Psoas muscle (tissue), 8 donors: ENCODE measurements around the gene TPSAB1. TPM values are rescaled to one million over a fixed set of nuclear protein-coding genes. Genes with fewer than 3 reads are reported as not detected.
A peak's percentile ranks its signal among the peaks of the same experiment; 100 is the strongest.
"Not testable (repeated sequence)": the region's sequence is repeated elsewhere in the genome, so short reads cannot be mapped to it uniquely, and the experiment has no call there.

Experiments used
- ATAC-seq, 4 donors: fragments of 200-7000 bp; cut with Tn5 transposase; one replicate each; pipeline ENCODE4 v1.9.1; 2020; ENCODE audit warnings: moderate library complexity in 3 of 4, mild to moderate bottlenecking in 2 of 4
- DNase-seq, 2 donors: peaks; one replicate each; pipeline ENCODE4 v3.0.0-alpha.2; 2020
- H3K27ac ChIP-seq: fragments of 200-600 bp; one replicate; pipeline ENCODE4 v1.8.0; 2022
- H3K27me3 ChIP-seq, 3 donors: fragments of 200-600 bp in 1 of 3; one replicate each; pipeline versions ENCODE4 v1.6.1 to v1.8.0; 2013 to 2022; ENCODE audit warnings: low read length in 2 of 3, mild to moderate bottlenecking in 2 of 3, moderate library complexity in 1 of 3; ENCODE audit not compliant: insufficient read depth in 3 of 3
- H3K36me3 ChIP-seq, 2 donors: fragments of 200-600 bp in 1 of 2; one replicate each; pipeline versions ENCODE4 v1.6.1 to v1.8.0; 2013 to 2022; ENCODE audit warnings: low read depth in 1 of 2, mild to moderate bottlenecking in 1 of 2, moderate library complexity in 1 of 2; ENCODE audit not compliant: insufficient read depth in 1 of 2
- H3K4me1 ChIP-seq: fragments of 200-600 bp; one replicate; pipeline ENCODE4 v1.8.0; 2022
- H3K4me3 ChIP-seq: fragments of 200-600 bp; one replicate; pipeline ENCODE4 v1.8.0; 2022; ENCODE audit warnings: mild to moderate bottlenecking
- H3K9me3 ChIP-seq: fragments of 200-600 bp; one replicate; pipeline ENCODE4 v1.8.0; 2022
- WGBS, 3 donors: extraction: QIAGEN DNeasy Blood & Tissue Kit; methylation state at CpG; one replicate each; pipeline versions ENCODE4 v1.1.6 to v1.1.7; 2013; 5-methylcytosine and 5-hydroxymethylcytosine counted together
- intact Hi-C, 2 donors: fragments of 100-400 bp; cut with DNase I; formaldehyde crosslinking; loops; one replicate each; pipeline versions ENCODE4 v1.11.0 to v1.14.2; 2022
- polyA plus RNA-seq, 3 donors: library from polyadenylated mRNA; stranded (reverse); fragments of 200-250 nt; gene quantifications; one replicate each; pipeline ENCODE4 v1.2.3, GENCODE V29; 2013
- total RNA-seq, 4 donors: library from RNA; stranded (reverse); fragmentation: NEBNext Ultra II Directional in 2 of 4; extraction: Animal tissue kit (Norgen Biotek cat#: 25700) in 2 of 4; gene quantifications; one replicate each; pipeline versions ENCODE4 v1.2.1 to v1.2.4, GENCODE V29; 2021 to 2023
- TF ChIP-seq, protein P1 (sequence below): fragments of 200-600 bp; IDR thresholded peaks from one replicate; pipeline ENCODE4 v1.8.0; 2022; ENCODE audit warnings: antibody characterized with exemption
- donor health status: healthy with polysubstance abuse.
- donor health status: DM: no; HTN: no; CAD: no; lungs with moderate emphysema.
- donor health status: Bipolar disorder and iron deficiency.
- donor health status: healthy.
- donor health status: DM: yes; HTN: yes; CAD: no.
- donor health status: DM: no; HTN: no; CAD: no.
- donor health status: DM: no; HTN: no; CAD: no.
- donor health status: DM: yes; HTN: yes; CAD: no.

The TPSAB1 gene
- total and polyA plus RNA-seq, 7 donors, result 1.3 to 8.9 (median 4.0) TPM

DNA sequence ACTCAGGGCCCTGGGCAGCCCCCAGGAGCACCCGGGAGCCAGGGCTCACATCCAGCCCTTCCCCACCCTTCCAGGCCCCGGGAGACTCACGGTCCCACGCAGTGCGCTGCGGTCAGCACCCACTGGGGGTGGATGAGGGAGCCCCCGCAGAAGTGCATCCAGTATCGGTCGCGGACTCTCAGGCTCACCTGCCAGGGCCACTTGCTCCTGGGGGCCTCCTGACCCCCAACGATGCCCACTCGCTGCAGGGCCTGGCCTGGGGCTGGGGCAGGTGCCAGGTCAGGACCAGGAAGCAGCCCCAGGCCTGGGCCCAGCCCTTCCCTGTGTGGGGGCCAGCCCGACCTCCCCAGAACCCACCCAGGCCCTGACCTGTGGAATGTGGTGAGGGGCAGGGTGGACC lies 11.0 kb upstream of the TPSAB1 start:
- H3K4me3 ChIP-seq, H3K36me3 ChIP-seq, H3K27me3 ChIP-seq, intact Hi-C loops, H3K27ac ChIP-seq, H3K9me3 ChIP-seq, DNase-seq, H3K4me1 ChIP-seq, ATAC-seq: not testable (repeated sequence)
- WGBS, 3 donors, result 78 to 91% (median 85%) methylated on average over 6 to 12 of the region's 13 CpGs

DNA sequence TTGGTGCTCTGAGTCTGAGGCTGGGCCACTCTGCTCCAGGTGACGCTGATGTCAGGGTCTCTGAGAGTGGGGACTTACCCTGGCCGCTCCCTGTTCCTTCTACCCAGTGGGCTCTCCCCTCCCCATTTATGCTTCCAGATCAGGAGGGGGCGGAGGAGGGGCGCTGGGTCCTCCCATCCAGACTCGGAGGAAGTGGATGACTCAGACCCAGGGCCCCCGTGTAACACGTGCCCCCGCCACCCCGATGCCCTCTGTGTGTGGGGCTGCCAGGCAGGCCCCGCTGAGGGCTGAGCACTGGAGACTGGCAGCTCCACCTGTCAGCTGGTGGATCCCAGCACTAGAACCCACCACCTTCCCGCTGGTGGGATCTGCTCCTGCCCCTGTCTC lies 10.4 kb upstream of the TPSAB1 start, which contains the start of gene TPSB2:
Gene TPSB2, minus strand, starts transcription at position 101 of the 387 bp plus-strand sequence. CDS start 233 bp downstream, outside the sequence.
- H3K27ac ChIP-seq, H3K4me1 ChIP-seq, ATAC-seq, intact Hi-C loops, H3K9me3 ChIP-seq, H3K36me3 ChIP-seq, H3K4me3 ChIP-seq, H3K27me3 ChIP-seq, DNase-seq: not testable (repeated sequence)
- 65% methylated on average over 5 of the region's 11 CpGs; no CpG with 5 or more reads in 2 of the 3 donors for WGBS, 3 donors

DNA sequence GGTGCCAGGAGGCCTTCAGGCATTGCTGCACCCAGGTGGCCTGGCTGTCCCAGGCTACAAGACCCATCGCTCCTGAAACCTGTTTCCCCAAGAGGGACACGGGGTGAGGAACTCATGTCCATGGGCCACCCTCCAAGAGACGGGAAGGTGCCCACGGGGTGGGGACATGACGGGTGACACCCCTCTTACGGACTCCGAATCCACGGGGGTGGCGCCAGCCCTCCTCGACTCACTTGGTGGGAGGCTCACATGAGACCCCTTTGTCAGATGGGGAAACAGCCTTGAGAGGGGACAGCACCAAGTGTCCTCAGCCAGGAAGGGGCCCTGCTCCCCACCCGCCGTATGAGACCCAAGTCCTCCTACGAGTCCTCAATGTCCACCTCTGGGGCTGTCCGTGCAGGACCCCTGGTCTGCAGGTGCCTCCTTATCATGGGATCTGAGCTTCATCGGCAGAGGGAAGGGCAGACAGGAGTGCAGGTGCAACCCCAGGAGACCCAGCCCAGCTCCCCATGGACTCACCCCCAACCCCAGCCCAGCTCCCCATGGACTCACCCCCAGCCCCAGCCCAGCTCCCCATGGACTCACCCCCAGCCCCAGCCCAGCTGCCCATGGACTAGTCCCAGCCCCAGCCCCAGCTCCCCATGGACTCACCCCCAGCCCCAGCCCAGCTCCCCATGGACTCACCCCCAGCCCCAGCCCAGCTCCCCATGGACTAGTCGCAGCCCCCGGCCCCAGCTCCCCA lies 9.9 kb upstream of the TPSAB1 start:
- DNase-seq, result peak in 1 of 2 donors; percentile 11
- H3K36me3 ChIP-seq, H3K4me3 ChIP-seq, H3K9me3 ChIP-seq, H3K27ac ChIP-seq, H3K4me1 ChIP-seq, intact Hi-C loops, ATAC-seq, H3K27me3 ChIP-seq: not testable (repeated sequence)
- 73 to 81% (median 75%) methylated on average over 14 to 17 of the region's 17 CpGs for WGBS, 3 donors

DNA sequence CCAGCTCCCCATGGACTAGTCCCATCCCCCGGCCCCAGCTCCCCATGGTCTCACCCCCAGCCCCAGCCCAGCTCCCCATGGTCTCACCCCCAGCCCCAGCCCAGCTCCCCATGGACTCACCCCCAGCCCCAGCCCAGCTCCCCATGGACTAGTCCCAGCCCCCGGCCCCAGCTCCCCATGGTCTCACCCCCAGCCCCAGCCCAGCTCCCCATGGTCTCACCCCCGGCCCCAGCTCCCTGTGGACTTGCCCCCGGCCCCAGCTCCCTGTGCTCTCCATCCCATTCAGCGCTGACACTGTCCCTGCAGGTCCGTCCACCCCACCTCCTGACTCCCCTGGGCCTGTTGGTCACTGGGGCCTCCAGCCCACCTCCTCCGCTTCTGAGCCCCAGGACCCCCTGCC lies 9.2 kb upstream of the TPSAB1 start:
- H3K27ac ChIP-seq, H3K4me1 ChIP-seq, ATAC-seq, H3K36me3 ChIP-seq, H3K4me3 ChIP-seq, intact Hi-C loops, H3K27me3 ChIP-seq, H3K9me3 ChIP-seq: not testable (repeated sequence)
- peak; percentile 5 to 34 for DNase-seq
- 73 to 85% (median 78%) methylated on average over 6 to 7 of the region's 7 CpGs for WGBS, 3 donors

DNA sequence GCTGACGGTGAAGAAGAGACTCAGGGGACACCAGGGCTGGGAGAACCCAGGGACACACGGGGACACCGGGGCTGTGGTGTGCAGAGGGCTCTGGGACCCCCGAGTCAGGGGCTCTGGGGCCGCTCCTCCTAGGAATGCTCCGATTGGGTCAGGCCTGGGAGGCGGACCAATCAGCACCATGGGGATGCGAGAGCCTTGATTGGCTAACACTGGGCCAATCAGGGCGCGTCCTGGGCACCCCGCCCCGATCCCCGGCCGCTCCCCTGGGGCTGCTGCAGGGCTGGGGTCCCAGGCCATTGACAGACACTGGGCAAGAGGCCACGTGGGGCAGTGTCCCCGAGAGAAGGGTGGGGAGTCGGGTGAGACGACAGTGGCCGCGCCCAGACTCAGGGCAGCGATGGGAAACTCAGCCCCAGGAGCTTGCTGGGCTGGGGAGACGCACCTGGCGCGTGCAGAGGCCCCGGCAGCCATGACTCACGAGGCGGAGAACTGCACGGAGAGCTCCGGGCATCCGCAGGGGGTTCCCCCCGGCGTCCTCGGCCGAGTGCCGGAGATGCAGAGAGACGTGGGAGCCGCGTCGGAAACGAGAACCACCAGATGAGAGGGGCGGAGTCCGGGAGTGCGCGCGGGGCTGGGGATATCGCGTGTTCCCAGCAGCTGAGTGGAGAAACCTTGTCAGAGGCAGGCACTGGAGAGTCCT lies 8.3 kb upstream of the TPSAB1 start:
- H3K4me3 ChIP-seq, H3K9me3 ChIP-seq, intact Hi-C loops, H3K4me1 ChIP-seq, DNase-seq, H3K36me3 ChIP-seq, H3K27me3 ChIP-seq, H3K27ac ChIP-seq: not testable (repeated sequence)
- WGBS, 3 donors, result no CpG with 5 or more reads among the region's 47 CpGs
- ATAC-seq, result peak in 3 of 4 donors; percentile 32 to 45 (median 37)

DNA sequence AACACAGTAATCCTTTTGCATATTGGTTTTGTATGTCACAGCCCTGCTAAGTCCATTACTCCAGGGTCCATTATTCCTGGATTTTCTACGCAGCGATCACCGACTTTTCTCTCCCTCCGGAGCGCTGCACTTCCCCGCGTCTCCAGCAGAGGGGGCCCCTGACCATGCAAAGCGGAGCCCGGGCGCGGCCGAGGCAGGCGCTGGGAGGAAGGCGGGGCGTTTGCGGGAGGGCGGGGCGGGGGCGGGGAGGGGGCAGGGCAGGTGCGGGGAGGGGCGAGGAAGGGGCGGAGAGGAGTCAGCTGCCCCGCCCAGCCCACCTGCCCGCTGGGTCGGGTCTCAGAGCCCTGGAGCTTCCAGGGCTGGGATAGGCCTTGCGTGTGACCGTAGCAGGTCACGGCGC lies 3.8 kb upstream of the TPSAB1 start:
- H3K4me1 ChIP-seq, DNase-seq, H3K27ac ChIP-seq, H3K4me3 ChIP-seq, H3K27me3 ChIP-seq, intact Hi-C loops, H3K9me3 ChIP-seq, H3K36me3 ChIP-seq: not testable (repeated sequence)
- no CpG with 5 or more reads among the region's 29 CpGs for WGBS, 3 donors
- peak; percentile 74 to 85 (median 80) for ATAC-seq

DNA sequence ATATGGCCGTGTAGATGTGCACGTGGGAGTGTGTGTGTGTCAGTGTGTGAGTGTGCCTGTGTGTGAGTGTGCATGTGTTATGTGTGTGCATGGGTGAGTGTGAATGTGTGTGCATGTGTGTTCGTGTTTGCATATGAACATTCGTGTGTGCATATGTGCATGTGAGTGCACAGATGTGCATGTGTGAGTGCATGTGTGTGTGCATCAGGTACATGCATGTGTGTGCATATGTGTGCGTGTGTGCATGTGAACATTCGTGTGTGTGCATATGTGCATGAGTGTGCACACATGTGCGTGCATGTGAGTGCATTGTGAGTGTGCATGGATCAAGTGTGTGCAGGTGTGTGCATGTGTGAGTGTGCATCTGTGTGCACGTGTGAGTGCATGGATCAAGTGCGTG lies 2.5 kb upstream of the TPSAB1 start:
- 77 to 86% (median 80%) methylated on average over 9 of the region's 9 CpGs for WGBS, 3 donors
- no peaks in the 10 kb centered on the region for H3K36me3 ChIP-seq
- no peak overlapping the region for H3K4me3 ChIP-seq
- H3K9me3 ChIP-seq, result no peaks in the 10 kb centered on the region
- intact Hi-C loops, result no loop called here
- no peak overlapping the region for H3K27ac ChIP-seq
- H3K27me3 ChIP-seq, result no peaks in the 10 kb centered on the region
- no peaks in the 10 kb centered on the region for H3K4me1 ChIP-seq
- peak in 1 of 2 donors; percentile 11 for DNase-seq
- TF ChIP-seq, protein P1, sequence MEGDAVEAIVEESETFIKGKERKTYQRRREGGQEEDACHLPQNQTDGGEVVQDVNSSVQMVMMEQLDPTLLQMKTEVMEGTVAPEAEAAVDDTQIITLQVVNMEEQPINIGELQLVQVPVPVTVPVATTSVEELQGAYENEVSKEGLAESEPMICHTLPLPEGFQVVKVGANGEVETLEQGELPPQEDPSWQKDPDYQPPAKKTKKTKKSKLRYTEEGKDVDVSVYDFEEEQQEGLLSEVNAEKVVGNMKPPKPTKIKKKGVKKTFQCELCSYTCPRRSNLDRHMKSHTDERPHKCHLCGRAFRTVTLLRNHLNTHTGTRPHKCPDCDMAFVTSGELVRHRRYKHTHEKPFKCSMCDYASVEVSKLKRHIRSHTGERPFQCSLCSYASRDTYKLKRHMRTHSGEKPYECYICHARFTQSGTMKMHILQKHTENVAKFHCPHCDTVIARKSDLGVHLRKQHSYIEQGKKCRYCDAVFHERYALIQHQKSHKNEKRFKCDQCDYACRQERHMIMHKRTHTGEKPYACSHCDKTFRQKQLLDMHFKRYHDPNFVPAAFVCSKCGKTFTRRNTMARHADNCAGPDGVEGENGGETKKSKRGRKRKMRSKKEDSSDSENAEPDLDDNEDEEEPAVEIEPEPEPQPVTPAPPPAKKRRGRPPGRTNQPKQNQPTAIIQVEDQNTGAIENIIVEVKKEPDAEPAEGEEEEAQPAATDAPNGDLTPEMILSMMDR, result no peak
- no peak for ATAC-seq

DNA sequence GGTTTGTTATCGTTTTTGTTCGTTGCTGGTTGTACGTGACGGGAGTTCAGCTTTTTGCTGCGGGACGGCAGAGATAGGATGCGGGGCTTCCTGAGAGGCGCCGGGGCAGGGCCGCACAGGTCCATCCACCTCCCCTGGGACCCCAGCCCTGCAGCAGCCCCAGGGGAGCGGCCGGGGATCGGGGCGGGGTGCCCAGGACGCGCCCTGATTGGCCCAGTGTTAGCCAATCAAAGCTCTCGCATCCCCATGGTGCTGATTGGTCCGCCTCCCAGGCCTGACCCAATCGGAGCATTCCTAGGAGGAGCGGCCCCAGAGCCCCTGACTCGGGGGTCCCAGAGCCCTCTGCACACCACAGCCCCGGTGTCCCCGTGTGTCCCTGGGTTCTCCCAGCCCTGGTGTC lies 1.6 kb upstream of the TPSAB1 start:
- H3K4me3 ChIP-seq, H3K4me1 ChIP-seq, H3K27me3 ChIP-seq, intact Hi-C loops, H3K9me3 ChIP-seq, H3K36me3 ChIP-seq, H3K27ac ChIP-seq: not testable (repeated sequence)
- peak in 1 of 2 donors; percentile 11 for DNase-seq
- 53 to 65% (median 58%) methylated on average over 11 to 19 of the region's 23 CpGs for WGBS, 3 donors
- peak in 1 of 4 donors; percentile 39 for ATAC-seq

DNA sequence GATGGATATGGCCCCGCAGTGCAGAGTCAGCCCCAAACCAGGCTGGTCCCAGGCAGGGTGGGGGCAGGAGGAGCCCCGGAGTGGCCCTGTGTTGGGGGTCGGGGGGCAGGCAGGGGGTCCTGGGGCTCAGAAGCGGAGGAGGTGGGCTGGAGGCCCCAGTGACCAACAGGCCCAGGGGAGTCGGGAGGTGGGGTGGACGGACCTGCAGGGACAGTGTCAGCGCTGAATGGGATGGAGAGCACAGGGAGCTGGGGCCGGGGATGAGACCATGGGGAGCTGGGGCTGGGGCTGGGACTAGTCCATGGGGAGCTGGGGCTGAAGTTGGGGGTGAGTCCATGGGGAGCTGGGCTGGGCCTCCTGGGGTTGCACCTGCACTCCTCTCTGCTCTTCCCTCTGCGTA lies 930 bp upstream of the TPSAB1 start:
- 74 to 91% (median 76%) methylated on average over 5 to 9 of the region's 9 CpGs for WGBS, 3 donors
- H3K36me3 ChIP-seq, intact Hi-C loops, H3K9me3 ChIP-seq, ATAC-seq, H3K4me3 ChIP-seq, H3K27me3 ChIP-seq, H3K27ac ChIP-seq, H3K4me1 ChIP-seq: not testable (repeated sequence)
- peak; percentile 4 to 26 for DNase-seq

DNA sequence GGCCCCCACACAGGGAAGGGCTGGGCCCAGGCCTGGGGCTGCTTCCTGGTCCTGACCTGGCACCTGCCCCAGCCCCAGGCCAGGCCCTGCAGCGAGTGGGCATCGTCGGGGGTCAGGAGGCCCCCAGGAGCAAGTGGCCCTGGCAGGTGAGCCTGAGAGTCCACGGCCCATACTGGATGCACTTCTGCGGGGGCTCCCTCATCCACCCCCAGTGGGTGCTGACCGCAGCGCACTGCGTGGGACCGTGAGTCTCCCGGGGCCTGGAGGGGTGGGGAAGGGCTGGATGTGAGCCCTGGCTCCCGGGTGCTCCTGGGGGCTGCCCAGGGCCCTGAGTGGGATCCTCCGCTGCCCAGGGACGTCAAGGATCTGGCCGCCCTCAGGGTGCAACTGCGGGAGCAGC lies 576 bp downstream of the TPSAB1 start:
- peaks cover 0 to 20% (median 6%) of the 10 kb centered on the region in 3 donors for H3K27me3 ChIP-seq
- DNase-seq, result peak in 1 of 2 donors; percentile 8
- WGBS, 3 donors, result 75 to 82% (median 79%) methylated on average over 7 to 11 of the region's 15 CpGs
- H3K4me1 ChIP-seq, H3K27ac ChIP-seq, H3K4me3 ChIP-seq, ATAC-seq, intact Hi-C loops, H3K9me3 ChIP-seq, H3K36me3 ChIP-seq: not testable (repeated sequence)
